ENCODE data around the gene UBE2E1.

The UBE2E1 gene

GRCh38 chr3:23859012-23859743 is 53.4 kb downstream of the UBE2E1 start:
- no peak for TF ChIP-seq RAD21 (IDR thresholded peaks at IDR 0.05; ENCODE audit: low read depth)
- no peak for TF ChIP-seq TEAD4 (IDR thresholded peaks at IDR 0.05)
- TF ChIP-seq TAF1 (IDR thresholded peaks at IDR 0.05; ENCODE audit: low read depth): no peak
- TF ChIP-seq NFIC (IDR thresholded peaks at IDR 0.05): no peak
- TF ChIP-seq CEBPB (IDR thresholded peaks at IDR 0.05): no peak
- no peak for TF ChIP-seq CREB1 (IDR thresholded peaks at IDR 0.05; ENCODE audit: low read depth)

- TF ChIP-seq FOXM1 (IDR thresholded peaks at IDR 0.05; ENCODE audit: borderline replicate concordance, low read depth): no peak
- no peak for TF ChIP-seq USF1 (IDR thresholded peaks at IDR 0.05)
- no peak for TF ChIP-seq NFIC (IDR thresholded peaks at IDR 0.05)
- TF ChIP-seq CEBPB (IDR thresholded peaks at IDR 0.05): no peak
- no peak for TF ChIP-seq TCF12 (IDR thresholded peaks at IDR 0.05; ENCODE audit: low read depth)
- no peak for TF ChIP-seq CREB1 (IDR thresholded peaks at IDR 0.05; ENCODE audit: low read depth)
- TF ChIP-seq EGR1 (IDR thresholded peaks at IDR 0.05): no peak
- no peak for TF ChIP-seq MAX (IDR thresholded peaks at IDR 0.05)
- TF ChIP-seq ZBTB7A (IDR thresholded peaks at IDR 0.05; ENCODE audit: low read depth): no peak
- no peak for TF ChIP-seq EP300 (IDR thresholded peaks at IDR 0.05; ENCODE audit: borderline replicate concordance)
- TF ChIP-seq REST (IDR thresholded peaks at IDR 0.05; ENCODE audit: low read depth): no peak
- no peak for TF ChIP-seq TAF1 (IDR thresholded peaks at IDR 0.05; ENCODE audit: low read depth)
- TF ChIP-seq TEAD4 (IDR thresholded peaks at IDR 0.05): no peak
- no peak for TF ChIP-seq RAD21 (IDR thresholded peaks at IDR 0.05; ENCODE audit: low read depth)
- no peak for TF ChIP-seq YY1 (IDR thresholded peaks at IDR 0.05; ENCODE audit: low read depth)
Measured at GRCh38 chr3:23859839-23860382, 54.2 kb downstream of the UBE2E1 start.

GRCh38 chr3:23861689-23862088 is 55.9 kb downstream of the UBE2E1 start:
- no peak for TF ChIP-seq TEAD4 (IDR thresholded peaks at IDR 0.05)
- no peak for TF ChIP-seq MAX (IDR thresholded peaks at IDR 0.05)
- no peak for TF ChIP-seq FOXM1 (IDR thresholded peaks at IDR 0.05; ENCODE audit: borderline replicate concordance, low read depth)
- TF ChIP-seq TCF12 (IDR thresholded peaks at IDR 0.05; ENCODE audit: low read depth): no peak
- no peak for TF ChIP-seq REST (IDR thresholded peaks at IDR 0.05; ENCODE audit: low read depth)
- no peak for TF ChIP-seq TAF1 (IDR thresholded peaks at IDR 0.05; ENCODE audit: low read depth)
- TF ChIP-seq EP300 (IDR thresholded peaks at IDR 0.05; ENCODE audit: borderline replicate concordance): no peak
- no peak for TF ChIP-seq YY1 (IDR thresholded peaks at IDR 0.05; ENCODE audit: low read depth)
- TF ChIP-seq NFIC (IDR thresholded peaks at IDR 0.05): no peak
- TF ChIP-seq CEBPB (IDR thresholded peaks at IDR 0.05): no peak

GRCh38 chr3:23863060-23863459 is 57.3 kb downstream of the UBE2E1 start:
- TF ChIP-seq TEAD4 (IDR thresholded peaks at IDR 0.05): no peak
- TF ChIP-seq CREB1 (IDR thresholded peaks at IDR 0.05; ENCODE audit: low read depth): no peak
- no peak for TF ChIP-seq TAF1 (IDR thresholded peaks at IDR 0.05; ENCODE audit: low read depth)
- TF ChIP-seq EP300 (IDR thresholded peaks at IDR 0.05; ENCODE audit: borderline replicate concordance): no peak
- no peak for TF ChIP-seq USF1 (IDR thresholded peaks at IDR 0.05)
- TF ChIP-seq FOXM1 (IDR thresholded peaks at IDR 0.05; ENCODE audit: borderline replicate concordance, low read depth): no peak
- no peak for TF ChIP-seq YY1 (IDR thresholded peaks at IDR 0.05; ENCODE audit: low read depth)
- TF ChIP-seq CEBPB (IDR thresholded peaks at IDR 0.05): no peak
- no peak for TF ChIP-seq REST (IDR thresholded peaks at IDR 0.05; ENCODE audit: low read depth)
- TF ChIP-seq NFIC (IDR thresholded peaks at IDR 0.05): no peak
- TF ChIP-seq MAX (IDR thresholded peaks at IDR 0.05): no peak

All from Ishikawa (cell line).